Testis (tissue), 2 donors: ENCODE measurements around the gene GLIS1.

Experiments used
- CTCF ChIP-seq, 3 experiments: fragments of 450-650 bp in 2 of 3; fragments of 200-600 bp in 1 of 3; sonication (generic) in 1 of 3; IDR thresholded peaks; one replicate each; pipeline ENCODE4 v1.5.1; 2016 to 2019; ENCODE audit warnings: antibody characterized with exemption in 3 of 3, mild to moderate bottlenecking in 2 of 3, moderate library complexity in 1 of 3
- POLR2A ChIP-seq: fragments of 450-650 bp; IDR thresholded peaks from one replicate; pipeline ENCODE4 v1.6.1; 2017; ENCODE audit warnings: antibody characterized with exemption, mild to moderate bottlenecking, moderate library complexity

DNA sequence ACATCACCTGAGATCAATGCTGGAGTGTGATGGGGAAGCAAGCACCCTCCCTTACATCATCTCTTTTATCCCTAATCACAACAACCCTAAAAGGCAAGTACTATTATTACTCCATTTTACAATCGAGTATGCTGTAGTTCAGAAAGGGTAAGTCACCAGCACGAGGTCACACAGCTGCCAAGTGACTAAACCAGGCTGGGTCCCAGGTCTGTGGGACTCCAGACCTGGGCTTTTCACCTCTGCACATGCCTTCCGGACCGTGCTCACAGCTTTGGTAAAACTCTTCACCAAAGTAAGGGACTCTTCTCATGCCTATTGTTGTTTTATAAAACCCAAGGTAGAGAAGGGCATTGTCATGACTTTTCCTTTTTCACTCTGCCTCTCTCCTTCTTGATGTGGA is 148.9 kb downstream of the GLIS1 start:
- TF ChIP-seq CTCF (IDR thresholded peaks at IDR 0.05) (no peak), POLR2A (no peak)
